Mesenchymal stem cell (in vitro differentiated cells and primary cell): Measurements from ENCODE around the gene PFDN1.

Source experiments
- DNase-seq: peaks from one replicate; pipeline ENCODE4 v3.0.0-alpha.2; 2013
- H2AFZ ChIP-seq: one replicate; pipeline ENCODE4 v1.6.1; 2013; ENCODE audit warnings: low read depth, mild to moderate bottlenecking, control low read depth, inconsistent platforms, low read length, moderate library complexity
- H2AK5ac ChIP-seq: 2 replicates; pipeline ENCODE4 v1.6.1; 2013; ENCODE audit warnings: low read length, moderate library complexity, mild to moderate bottlenecking, inconsistent platforms; ENCODE audit not compliant: severe bottlenecking
- H2BK120ac ChIP-seq: one replicate; pipeline ENCODE4 v1.6.1; 2013; ENCODE audit warnings: low read depth, mild to moderate bottlenecking, inconsistent platforms, low read length, moderate library complexity
- H2BK12ac ChIP-seq, 2 experiments: one replicate each; pipeline ENCODE4 v1.6.1; 2013; ENCODE audit warnings: inconsistent platforms in 2 of 2, low read length in 2 of 2, mild to moderate bottlenecking in 2 of 2, moderate library complexity in 2 of 2, control low read depth in 1 of 2
- H2BK15ac ChIP-seq: one replicate; pipeline ENCODE4 v1.6.1; 2013; ENCODE audit warnings: mild to moderate bottlenecking, low read depth, inconsistent platforms; ENCODE audit not compliant: poor library complexity, severe bottlenecking
- H2BK5ac ChIP-seq: 2 replicates; pipeline ENCODE4 v1.6.1; 2013; ENCODE audit warnings: low read depth, mild to moderate bottlenecking, low read length, control low read depth, inconsistent platforms; ENCODE audit not compliant: poor library complexity, severe bottlenecking
- H3K14ac ChIP-seq, 2 experiments: one replicate each; pipeline ENCODE4 v1.6.1; 2013; ENCODE audit warnings: inconsistent platforms in 2 of 2, low read length in 2 of 2, control low read depth in 1 of 2, mild to moderate bottlenecking in 1 of 2, moderate library complexity in 1 of 2
- H3K18ac ChIP-seq, 2 experiments: one replicate each; pipeline ENCODE4 v1.6.1; 2013; ENCODE audit warnings: inconsistent platforms in 2 of 2, low read length in 2 of 2, control low read depth in 1 of 2, low read depth in 1 of 2, mild to moderate bottlenecking in 1 of 2
- H3K23ac ChIP-seq, 2 experiments: one replicate each; pipeline ENCODE4 v1.6.1; 2013; ENCODE audit warnings: inconsistent platforms in 2 of 2, low read length in 2 of 2, mild to moderate bottlenecking in 2 of 2, moderate library complexity in 2 of 2, control low read depth in 1 of 2
- H3K27ac ChIP-seq: 2 replicates; pipeline ENCODE4 v1.5.1; 2013; ENCODE audit warnings: mild to moderate bottlenecking, moderate library complexity, low read length, control low read depth, inconsistent platforms; ENCODE audit not compliant: poor library complexity, severe bottlenecking
- H3K27me3 ChIP-seq, 2 experiments: 2 replicates each; pipeline versions ENCODE4 v1.6.1 to v1.7.0; 2013; ENCODE audit warnings: low read length in 2 of 2, mild to moderate bottlenecking in 2 of 2, moderate library complexity in 2 of 2, control low read depth in 1 of 2, inconsistent platforms in 1 of 2; ENCODE audit not compliant: control insufficient read depth in 1 of 2, insufficient read depth in 1 of 2
- H3K36me3 ChIP-seq, 2 experiments: 2 replicates each; pipeline versions ENCODE4 v1.6.1 to v1.7.0; 2013; ENCODE audit warnings: low read length in 2 of 2, control low read depth in 1 of 2, inconsistent platforms in 1 of 2, low read depth in 1 of 2, mild to moderate bottlenecking in 1 of 2; ENCODE audit not compliant: insufficient read depth in 2 of 2, control insufficient read depth in 1 of 2
- H3K4ac ChIP-seq, 2 experiments: one replicate each; pipeline ENCODE4 v1.6.1; 2013; ENCODE audit warnings: inconsistent platforms in 2 of 2, low read length in 2 of 2, mild to moderate bottlenecking in 2 of 2, moderate library complexity in 2 of 2, control low read depth in 1 of 2, low read depth in 1 of 2
- H3K4me1 ChIP-seq: 2 replicates; pipeline ENCODE4 v1.6.1; 2013; ENCODE audit warnings: low read depth, low read length, control low read depth; ENCODE audit not compliant: control insufficient read depth, insufficient read depth
- H3K4me2 ChIP-seq: 2 replicates; pipeline ENCODE4 v1.6.1; 2013; ENCODE audit warnings: low read length, mild to moderate bottlenecking, inconsistent platforms; ENCODE audit not compliant: poor library complexity, severe bottlenecking
- H3K4me3 ChIP-seq, 2 experiments: 2 replicates each; pipeline versions ENCODE4 v1.5.1 to v1.7.0; 2013; ENCODE audit warnings: low read length in 2 of 2, mild to moderate bottlenecking in 2 of 2, control low read depth in 1 of 2, low read depth in 1 of 2; ENCODE audit not compliant: insufficient read depth in 1 of 2
- H3K79me1 ChIP-seq: replicated peaks from 2 replicates; pipeline ENCODE4 v1.6.1; 2013; ENCODE audit warnings: mild to moderate bottlenecking, control low read depth, low read length, inconsistent platforms; ENCODE audit not compliant: poor library complexity, severe bottlenecking
- H3K9ac ChIP-seq: 2 replicates; pipeline ENCODE4 v1.7.0; 2013; ENCODE audit warnings: mild to moderate bottlenecking, low read length, moderate library complexity
- H3K9me3 ChIP-seq: 2 replicates; pipeline ENCODE4 v1.7.0; 2013; ENCODE audit warnings: mild to moderate bottlenecking, low read length; ENCODE audit not compliant: control insufficient read depth
- H4K8ac ChIP-seq: one replicate; pipeline ENCODE4 v1.6.1; 2013; ENCODE audit warnings: inconsistent platforms, mild to moderate bottlenecking, low read length, moderate library complexity
- H4K91ac ChIP-seq: one replicate; pipeline ENCODE4 v1.6.1; 2013; ENCODE audit warnings: mild to moderate bottlenecking, low read length, inconsistent platforms
- WGBS: methylation state at CpG from one replicate; pipeline ENCODE4 v1.1.7; 2013; ENCODE audit warnings: mixed read lengths; 5-methylcytosine and 5-hydroxymethylcytosine counted together

The PFDN1 gene

DNA sequence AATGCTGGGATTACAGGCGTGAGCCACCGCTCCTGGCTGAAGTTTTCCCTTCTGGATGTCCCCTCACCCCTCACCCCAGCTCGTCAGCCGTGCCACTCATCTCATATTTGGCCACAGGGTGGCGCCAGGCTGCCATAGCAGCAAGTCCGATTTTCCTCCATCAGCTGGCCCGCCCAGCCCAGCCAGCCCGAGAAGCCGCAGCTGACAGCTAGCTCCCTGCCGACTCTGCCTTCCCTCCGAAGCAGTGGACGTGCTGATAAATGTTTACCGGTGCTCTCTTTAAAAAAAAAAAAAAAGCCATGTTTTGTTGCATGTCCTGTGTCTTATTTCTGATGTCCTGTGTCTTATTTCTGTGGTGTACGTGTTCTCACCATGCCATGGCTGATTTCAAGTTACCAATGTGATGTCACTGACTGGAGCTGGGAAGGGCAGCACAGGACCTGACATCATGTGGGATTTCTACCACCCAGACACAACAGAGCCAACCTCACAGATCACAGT, 58.3 kb downstream of the PFDN1 start:
- H3K4me1 ChIP-seq = peaks cover 41% of the 10 kb centered on the region
- H2BK120ac ChIP-seq = no peak overlapping the region
- no peak overlapping the region for H3K4ac ChIP-seq
- peak; percentile 91 for DNase-seq
- H2BK12ac ChIP-seq = no peak overlapping the region
- H3K14ac ChIP-seq = no peak overlapping the region
- no peak overlapping the region for H3K27ac ChIP-seq
- H3K27me3 ChIP-seq = no peaks in the 10 kb centered on the region
- H3K23ac ChIP-seq = no peak overlapping the region
- peaks cover 28% of the 10 kb centered on the region for H3K79me1 ChIP-seq
- peak overlapping the region; percentile 17 for H3K9ac ChIP-seq
- WGBS = 15% methylated on average over 14 of the region's 14 CpGs
- no peak overlapping the region for H4K8ac ChIP-seq
- H3K36me3 ChIP-seq = peaks cover 20 to 37% of the 10 kb centered on the region in 2 experiments
- H2BK15ac ChIP-seq = no peak overlapping the region
- H3K9me3 ChIP-seq = no peaks in the 10 kb centered on the region
- H2AFZ ChIP-seq = no peak overlapping the region
- no peak overlapping the region for H2AK5ac ChIP-seq
- H4K91ac ChIP-seq = no peak overlapping the region
- H3K4me3 ChIP-seq = no peak overlapping the region
- no peak overlapping the region for H2BK5ac ChIP-seq
- H3K4me2 ChIP-seq = no peak overlapping the region
- H3K18ac ChIP-seq = no peak overlapping the region

DNA sequence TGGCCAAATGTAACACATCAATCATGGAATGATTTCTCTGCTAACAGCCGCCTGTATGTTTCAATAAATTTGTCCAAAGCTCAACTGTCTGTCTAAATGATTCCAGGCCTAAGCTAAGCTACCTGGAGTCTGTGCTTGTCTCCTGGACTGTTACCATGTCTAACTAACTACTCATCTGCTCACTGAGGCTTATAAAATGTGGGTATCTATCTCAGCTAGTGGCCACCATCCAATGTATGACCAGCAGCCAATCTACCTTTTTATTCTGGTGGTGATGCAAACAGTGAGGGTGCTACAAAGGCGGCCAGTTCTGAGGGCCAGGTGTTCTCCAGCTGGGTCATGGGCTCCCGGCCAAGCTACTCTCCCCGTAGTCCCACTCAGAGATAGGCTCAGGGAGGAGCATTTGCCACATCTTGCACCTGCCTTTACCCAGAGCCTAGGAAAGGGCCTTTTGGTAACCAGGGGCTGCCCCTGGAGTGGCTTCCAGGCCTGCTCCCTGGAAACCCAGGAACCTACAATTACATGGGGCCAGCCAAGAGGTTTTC, 59.1 kb downstream of the PFDN1 start:
- 82% methylated on average over 4 of the region's 4 CpGs for WGBS
- H2BK120ac ChIP-seq = no peak overlapping the region
- no peak overlapping the region for H3K23ac ChIP-seq
- H3K4me2 ChIP-seq = no peak overlapping the region
- H3K27me3 ChIP-seq = no peaks in the 10 kb centered on the region
- no peak overlapping the region for H2AFZ ChIP-seq
- no peak overlapping the region for H2BK15ac ChIP-seq
- peaks cover 20 to 29% of the 10 kb centered on the region in 2 experiments for H3K36me3 ChIP-seq
- no peak overlapping the region for H3K4ac ChIP-seq
- no peak overlapping the region for H2BK5ac ChIP-seq
- H3K9ac ChIP-seq = peak overlapping the region; percentile 60
- H3K4me1 ChIP-seq = peaks cover 41% of the 10 kb centered on the region
- H3K79me1 ChIP-seq = peaks cover 29% of the 10 kb centered on the region
- H2BK12ac ChIP-seq = no peak overlapping the region
- no peak overlapping the region for H3K18ac ChIP-seq
- no peak overlapping the region for H4K8ac ChIP-seq
- no peak overlapping the region for H2AK5ac ChIP-seq
- no peak for DNase-seq
- no peak overlapping the region for H3K4me3 ChIP-seq
- no peaks in the 10 kb centered on the region for H3K9me3 ChIP-seq
- H3K14ac ChIP-seq = no peak overlapping the region
- H3K27ac ChIP-seq = no peak overlapping the region
- H4K91ac ChIP-seq = no peak overlapping the region

DNA sequence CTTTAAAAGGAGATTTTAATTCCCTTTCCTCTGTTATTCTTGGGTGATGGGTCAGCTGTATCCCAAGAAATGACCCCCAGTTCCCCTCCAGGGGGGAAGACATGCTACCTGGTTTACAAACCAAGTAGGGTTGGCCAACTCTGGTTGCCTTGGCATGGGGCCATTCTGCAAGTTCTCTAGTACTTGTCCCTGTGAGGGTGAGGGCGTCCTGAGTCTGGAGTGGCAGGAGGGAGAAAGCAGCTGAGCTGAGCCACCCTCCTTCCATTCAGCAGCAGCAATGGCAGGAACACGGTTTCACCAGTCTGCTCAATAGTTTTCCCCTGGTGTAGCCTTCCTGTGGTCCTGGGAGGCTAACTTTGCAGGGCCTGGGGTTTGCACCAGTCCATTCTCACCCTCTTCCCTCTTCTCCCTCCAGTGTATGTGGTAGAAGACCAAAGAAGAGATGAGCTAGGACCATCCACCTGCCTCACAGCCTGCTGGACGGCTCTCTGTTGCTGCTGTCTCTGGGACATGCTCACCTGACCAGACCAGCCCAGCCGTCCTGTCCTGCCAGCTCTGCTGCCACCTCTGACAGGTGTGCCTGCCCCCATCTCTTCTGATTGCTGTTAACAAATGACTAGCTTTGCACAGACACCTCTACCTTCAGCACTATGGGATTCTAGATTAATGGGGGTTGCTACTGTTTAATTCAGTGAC, 59.9 kb downstream of the PFDN1 start:
- Histone ChIP-seq H3K4me2 (no peak overlapping the region), H3K27ac (no peak overlapping the region), H3K36me3 (peaks cover 20 to 33% of the 10 kb centered on the region in 2 experiments), H3K18ac (no peak overlapping the region), H3K14ac (no peak overlapping the region), H3K4me3 (no peak overlapping the region), H2BK120ac (no peak overlapping the region), H3K23ac (peak overlapping the region in 1 of 2 experiments; percentile 23), H2AFZ (no peak overlapping the region), H4K91ac (peak overlapping the region; percentile 8), H2BK5ac (no peak overlapping the region), H2BK12ac (no peak overlapping the region), H3K79me1 (peaks cover 26% of the 10 kb centered on the region), H3K9ac (peak overlapping the region; percentile 60), H3K9me3 (no peaks in the 10 kb centered on the region), H4K8ac (no peak overlapping the region), H3K27me3 (no peaks in the 10 kb centered on the region), H2BK15ac (no peak overlapping the region), H2AK5ac (peak overlapping the region; percentile 38), H3K4ac (peak overlapping the region in 1 of 2 experiments; percentile 15), H3K4me1 (peaks cover 41% of the 10 kb centered on the region)
- 87% methylated on average over 3 of the region's 4 CpGs for WGBS
- no peak for DNase-seq

DNA sequence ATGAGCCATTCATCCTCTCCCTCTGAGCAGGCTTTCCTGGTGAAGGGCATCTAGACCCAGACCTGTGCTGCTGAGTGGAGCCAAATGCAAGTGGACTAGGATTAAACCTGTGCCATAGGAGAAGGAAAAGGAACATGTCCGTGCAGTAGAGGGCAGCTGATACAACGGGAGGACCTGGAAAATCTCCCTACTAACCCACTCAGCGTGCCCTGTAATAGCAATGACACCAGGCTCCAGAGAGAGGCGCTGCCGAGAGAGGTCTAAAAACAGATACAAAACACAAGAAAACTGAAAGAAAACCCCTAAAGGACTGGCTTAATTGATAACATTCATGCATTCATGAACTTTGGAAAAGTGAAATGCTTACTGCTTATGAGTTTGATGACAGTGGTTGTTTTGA, 60.8 kb downstream of the PFDN1 start:
- H3K4me2 ChIP-seq = no peak overlapping the region
- no peaks in the 10 kb centered on the region for H3K27me3 ChIP-seq
- H2AFZ ChIP-seq = no peak overlapping the region
- H3K18ac ChIP-seq = peak overlapping the region in 1 of 2 experiments; percentile 23
- no peak overlapping the region for H4K91ac ChIP-seq
- no peak overlapping the region for H2BK15ac ChIP-seq
- H3K23ac ChIP-seq = no peak overlapping the region
- no peak overlapping the region for H2BK5ac ChIP-seq
- H3K9me3 ChIP-seq = no peaks in the 10 kb centered on the region
- DNase-seq = no peak
- peaks cover 41% of the 10 kb centered on the region for H3K4me1 ChIP-seq
- H3K36me3 ChIP-seq = peaks cover 25 to 40% of the 10 kb centered on the region in 2 experiments
- peak overlapping the region in 1 of 2 experiments; percentile 71 for H3K4ac ChIP-seq
- H2BK120ac ChIP-seq = no peak overlapping the region
- H2AK5ac ChIP-seq = peak overlapping the region; percentile 21
- H3K9ac ChIP-seq = peak overlapping the region; percentile 60
- H3K14ac ChIP-seq = no peak overlapping the region
- no peak overlapping the region for H3K27ac ChIP-seq
- peak overlapping the region in 1 of 2 experiments; percentile 31 for H3K4me3 ChIP-seq
- peaks cover 26% of the 10 kb centered on the region for H3K79me1 ChIP-seq
- H4K8ac ChIP-seq = no peak overlapping the region
- H2BK12ac ChIP-seq = peak overlapping the region; percentile 38 to 74
- WGBS = 91% methylated on average over 3 of the region's 5 CpGs
